IMR-90 (cell line): Measurements from ENCODE around the gene SWAP70. TPM values are rescaled to one million over a fixed set of nuclear protein-coding genes. Genes with fewer than 3 reads are reported as not detected.
A peak's percentile ranks its signal among the peaks of the same experiment; 100 is the strongest.

Experiments
- ATAC-seq: fragments of 200-7000 bp; cut with Tn5 transposase; 2 replicates; pipeline ENCODE4 v1.9.1; 2020; ENCODE audit warnings: low read depth, mild to moderate bottlenecking, moderate library complexity
- BruUV-seq: library from RNA; stranded (reverse); fragments of 400-500 nt; replicated peaks from 2 replicates; lab custom pipeline; 2021; lab: Mats Ljungman, UMichigan
- CTCF ChIA-PET: fragments of 300-600 bp; formaldehyde crosslinking; extraction: SDS; loops from one replicate; lab custom pipeline; 2021; ENCODE audit warnings: antibody characterized with exemption; lab: Yijun Ruan, JAX
- POLR2A ChIA-PET: fragments of 300-600 bp; sonication (Branson Sonifier 250); formaldehyde crosslinking; loops from one replicate; lab custom pipeline; 2022; ENCODE audit warnings: antibody characterized with exemption; ENCODE audit not compliant: unreplicated experiment; lab: Charles Lee
- DNase-seq: peaks from one replicate; pipeline ENCODE4 v3.0.0; 2013
- H2AFZ ChIP-seq: replicated peaks from 2 replicates; pipeline ENCODE3; 2013; ENCODE audit warnings: low read length, mild to moderate bottlenecking; ENCODE audit not compliant: poor library complexity
- H2AK5ac ChIP-seq: 2 replicates; pipeline ENCODE4 v1.6.1; 2013; ENCODE audit warnings: low read depth, low read length, inconsistent platforms
- H2AK9ac ChIP-seq: replicated peaks from 2 replicates; pipeline ENCODE3; 2013; ENCODE audit warnings: mild to moderate bottlenecking, low read depth, low read length, moderate library complexity; ENCODE audit not compliant: poor library complexity
- H2BK120ac ChIP-seq: 2 replicates; pipeline ENCODE4 v1.6.1; 2013; ENCODE audit warnings: low read depth, low read length, inconsistent platforms
- H2BK15ac ChIP-seq: 3 replicates; pipeline ENCODE4 v1.6.1; 2013; ENCODE audit warnings: low read depth, low read length, inconsistent platforms
- H2BK20ac ChIP-seq: 2 replicates; pipeline ENCODE4 v1.6.1; 2013; ENCODE audit warnings: low read depth, mild to moderate bottlenecking, inconsistent platforms, low read length, moderate library complexity
- H2BK5ac ChIP-seq: 2 replicates; pipeline ENCODE4 v1.6.1; 2013; ENCODE audit warnings: mild to moderate bottlenecking, low read depth, low read length, inconsistent platforms; ENCODE audit not compliant: poor library complexity, severe bottlenecking
- H3K14ac ChIP-seq: replicated peaks from 2 replicates; pipeline ENCODE4 v1.6.1; 2013; ENCODE audit warnings: low read depth, low read length, inconsistent platforms
- H3K18ac ChIP-seq: 2 replicates; pipeline ENCODE4 v1.6.1; 2013; ENCODE audit warnings: low read depth, low read length, control low read depth
- H3K23ac ChIP-seq: 2 replicates; pipeline ENCODE4 v1.6.1; 2013; ENCODE audit warnings: low read depth, low read length, inconsistent platforms
- H3K27ac ChIP-seq: 2 replicates; pipeline ENCODE4 v1.5.1; 2013; ENCODE audit warnings: mild to moderate bottlenecking, control low read depth, low read length; ENCODE audit not compliant: insufficient read depth
- H3K27me3 ChIP-seq: 2 replicates; pipeline ENCODE4 v1.6.1; 2013; ENCODE audit warnings: low read length; ENCODE audit not compliant: control insufficient read depth, insufficient read depth
- H3K36me3 ChIP-seq: 2 replicates; pipeline ENCODE4 v1.6.1; 2013; ENCODE audit warnings: low read length, mixed read lengths; ENCODE audit not compliant: control insufficient read depth, insufficient read depth
- H3K4ac ChIP-seq: 2 replicates; pipeline ENCODE4 v1.6.1; 2013; ENCODE audit warnings: low read depth, low read length, inconsistent platforms
- H3K4me1 ChIP-seq: 2 replicates; pipeline ENCODE4 v1.6.1; 2013; ENCODE audit warnings: low read length, mixed read lengths; ENCODE audit not compliant: control insufficient read depth, insufficient read depth
- H3K4me2 ChIP-seq: 2 replicates; pipeline ENCODE4 v1.6.1; 2013; ENCODE audit warnings: low read depth, mild to moderate bottlenecking, control low read depth, low read length, moderate library complexity
- H3K4me3 ChIP-seq: 2 replicates; pipeline ENCODE4 v1.5.1; 2013; ENCODE audit warnings: low read depth, mild to moderate bottlenecking, control low read depth, low read length, moderate library complexity; ENCODE audit not compliant: insufficient read depth
- H3K56ac ChIP-seq: 2 replicates; pipeline ENCODE4 v1.6.1; 2013; ENCODE audit warnings: low read length, inconsistent platforms; ENCODE audit not compliant: insufficient read depth; ENCODE audit errors: extremely low read depth
- H3K79me1 ChIP-seq, 2 experiments: 2 replicates each; pipeline ENCODE4 v1.6.1; 2013; ENCODE audit warnings: low read length in 2 of 2, inconsistent platforms in 1 of 2, low read depth in 1 of 2
- H3K9ac ChIP-seq: 2 replicates; pipeline ENCODE4 v1.6.1; 2013; ENCODE audit warnings: low read depth, low read length, control low read depth
- H3K9me1 ChIP-seq: 2 replicates; pipeline ENCODE4 v1.6.1; 2013; ENCODE audit warnings: low read length, inconsistent platforms; ENCODE audit not compliant: insufficient read depth
- H3K9me3 ChIP-seq: 2 replicates; pipeline ENCODE4 v1.6.1; 2013; ENCODE audit warnings: low read length; ENCODE audit not compliant: control insufficient read depth, insufficient read depth
- H4K20me1 ChIP-seq: 2 replicates; pipeline ENCODE4 v1.6.1; 2013; ENCODE audit warnings: low read length, inconsistent platforms; ENCODE audit not compliant: insufficient read depth
- H4K5ac ChIP-seq: 2 replicates; pipeline ENCODE4 v1.6.1; 2013; ENCODE audit warnings: mild to moderate bottlenecking, low read depth, low read length, control low read depth
- H4K8ac ChIP-seq, 2 experiments: 2 replicates each; pipeline ENCODE4 v1.6.1; 2013; ENCODE audit warnings: low read depth in 2 of 2, low read length in 2 of 2, control low read depth in 1 of 2, inconsistent platforms in 1 of 2
- H4K91ac ChIP-seq: 2 replicates; pipeline ENCODE4 v1.6.1; 2013; ENCODE audit warnings: low read depth, low read length, inconsistent platforms; ENCODE audit not compliant: insufficient read depth
- BHLHE40 ChIP-seq: fragments of 150-350 bp; IDR thresholded peaks from 2 replicates; pipeline ENCODE4 v1.6.1; 2016; ENCODE audit warnings: mild to moderate bottlenecking, low read depth, low read length
- CHD1 ChIP-seq: IDR thresholded peaks from 2 replicates; pipeline ENCODE4 v1.6.1; 2012; ENCODE audit warnings: low read depth, low read length, improper control_type of control experiment
- CTCF ChIP-seq: conservative IDR thresholded peaks from 2 replicates; pipeline ENCODE4 v1.5.1; 2012; ENCODE audit warnings: mild to moderate bottlenecking, low read depth, low read length, improper control_type of control experiment
- ELK1 ChIP-seq: fragments of 150-350 bp; IDR thresholded peaks from 2 replicates; pipeline ENCODE4 v1.6.1; 2016; ENCODE audit warnings: low read depth, mild to moderate bottlenecking, low read length, moderate library complexity, borderline replicate concordance
- FOS ChIP-seq: fragments of 150-350 bp; IDR thresholded peaks from 2 replicates; pipeline ENCODE4 v1.6.1; 2016; ENCODE audit warnings: low read depth, low read length
- MAFK ChIP-seq: IDR thresholded peaks from 2 replicates; pipeline ENCODE4 v1.6.1; 2012; ENCODE audit warnings: low read depth, low read length, improper control_type of control experiment
- MAZ ChIP-seq: IDR thresholded peaks from 2 replicates; pipeline ENCODE4 v1.6.1; 2012; ENCODE audit warnings: low read depth, mild to moderate bottlenecking, low read length, improper control_type of control experiment, moderate library complexity, borderline replicate concordance
- MXI1 ChIP-seq: IDR thresholded peaks from 2 replicates; pipeline ENCODE4 v1.6.1; 2012; ENCODE audit warnings: low read depth, mild to moderate bottlenecking, low read length, moderate library complexity, borderline replicate concordance
- NFE2L2 ChIP-seq: fragments of 150-350 bp; IDR thresholded peaks from 2 replicates; pipeline ENCODE4 v1.6.1; 2016; ENCODE audit warnings: low read depth, mild to moderate bottlenecking, low read length
- POLR2A ChIP-seq: IDR thresholded peaks from 2 replicates; pipeline ENCODE4 v1.6.1; 2012; ENCODE audit warnings: mild to moderate bottlenecking, low read depth, low read length
- RAD21 ChIP-seq: IDR thresholded peaks from 2 replicates; pipeline ENCODE4 v1.6.1; 2012; ENCODE audit warnings: low read length, improper control_type of control experiment
- RCOR1 ChIP-seq: IDR thresholded peaks from 2 replicates; pipeline ENCODE4 v1.6.1; 2012; ENCODE audit warnings: mild to moderate bottlenecking, low read length, improper control_type of control experiment; ENCODE audit not compliant: insufficient replicate concordance
- SMC3 ChIP-seq: fragments of 150-350 bp; IDR thresholded peaks from 2 replicates; pipeline ENCODE4 v1.6.1; 2016; ENCODE audit warnings: low read depth, mild to moderate bottlenecking, antibody characterized with exemption, low read length, moderate library complexity
- WGBS, 2 experiments: methylation state at CpG; one replicate each; pipeline versions ENCODE4 v1.1.5 to v1.1.7; 2013; ENCODE audit warnings: missing lambda C conversion rate in 2 of 2; ENCODE audit not compliant: insufficient read length in 1 of 2; ENCODE audit errors: extremely low coverage in 2 of 2; 5-methylcytosine and 5-hydroxymethylcytosine counted together
- dilution Hi-C: fragments of 300-500 bp; cut with HindIII; formaldehyde crosslinking; loops from one replicate; pipeline ENCODE4 v1.14.3; 2018; ENCODE audit warnings: low sequenced_read_pairs; ENCODE audit not compliant: unreplicated experiment
- in situ Hi-C: fragments of 300-500 bp; cut with MboI; formaldehyde crosslinking; loops from 3 replicates; pipeline ENCODE4 v1.14.3; 2019; ENCODE audit warnings: low sequenced_read_pairs, inconsistent platforms, mixed read lengths
- intact Hi-C: fragments of 100-400 bp; cut with micrococcal nuclease; formaldehyde crosslinking; loops from 2 replicates; pipeline ENCODE4 v1.10.0; 2022
- polyA plus RNA-seq, 3 experiments: library from polyadenylated mRNA; depleted of rRNA; stranded (reverse); fragments of >200 nt; gene quantifications; 2 replicates each; pipeline ENCODE4 v1.2.3, GENCODE V29; 2012; ENCODE audit warnings: low replicate concordance in 1 of 3
- total RNA-seq: library from RNA; depleted of rRNA; stranded (reverse); fragments of >200 nt; gene quantifications from 2 replicates; pipeline ENCODE4 v1.2.3, GENCODE V29; 2012

The SWAP70 gene
- total and polyA plus RNA-seq, 2 of the 4 experiments (the other 2 are of a cell fraction), result 15.5 to 19.9 TPM

- H2BK20ac ChIP-seq, result no peak overlapping the region
- in situ Hi-C loops (loop anchor here (25.0 kb wide), 1 partner anchor 212 kb away; no protein-coding TSS in a partner anchor), intact Hi-C loops (loop anchor here (10.0 kb wide), 2 partner anchors 374 to 454 kb away; no protein-coding TSS in a partner anchor), dilution Hi-C loops (no loop called here)
- H3K23ac ChIP-seq, result no peak overlapping the region
- 0 out of 4 replicates have a peak overlapping the region, but pooled peaks of 1 of the 2 experiments have one; percentile 0 for H4K8ac ChIP-seq
- H3K79me1 ChIP-seq, result peaks cover 15 to 53% of the 10 kb centered on the region in 2 experiments; a peak in 3 of 4 replicates
- H3K14ac ChIP-seq, result no peak overlapping the region
- H2AK5ac ChIP-seq, result peak overlapping the region; percentile 35; the same call in 1 of the 2 replicates
- DNase-seq (no peak), ATAC-seq (no peak)
- H2BK120ac ChIP-seq, result peak overlapping the region; percentile 30; the same call in 1 of the 2 replicates
- no peak overlapping the region for H3K4me3 ChIP-seq
- H3K4me2 ChIP-seq, result no peak overlapping the region
- no TSS peak for BruUV-seq
- H4K5ac ChIP-seq, result 0 out of 2 replicates have a peak overlapping the region, but pooled peaks have one; percentile 4
- no peak overlapping the region for H3K4ac ChIP-seq
- WGBS, 2 experiments, result no CpG with 5 or more reads among the region's 4 CpGs
- ChIA-PET POLR2A (no interaction called here), CTCF (interaction anchor here (1.1 to 1.2 kb wide), 2 partner anchors 15 to 18 kb away, joined by 3 read pairs; no protein-coding TSS in a partner anchor)
- no peak overlapping the region for H3K27ac ChIP-seq
- H2AK9ac ChIP-seq, result peak overlapping the region; percentile 23
- H3K27me3 ChIP-seq, result no peaks in the 10 kb centered on the region
- TF ChIP-seq ELK1 (no peak), MXI1 (no peak), SMC3 (no peak), RAD21 (no peak), POLR2A (no peak), CTCF (no peak), MAZ (no peak), RCOR1 (no peak), FOS (no peak), MAFK (no peak), BHLHE40 (no peak), NFE2L2 (no peak), CHD1 (no peak)
- no peaks in the 10 kb centered on the region for H4K20me1 ChIP-seq
- H4K91ac ChIP-seq, result 0 out of 2 replicates have a peak overlapping the region, but pooled peaks have one; percentile 9
- H3K56ac ChIP-seq, result no peak overlapping the region; the same call in 1 of the 2 replicates
- H3K9ac ChIP-seq, result no peak overlapping the region
- H2AFZ ChIP-seq, result no peak overlapping the region
- peaks cover 13% of the 10 kb centered on the region for H3K36me3 ChIP-seq
- no peaks in the 10 kb centered on the region for H3K9me3 ChIP-seq
- H3K4me1 ChIP-seq, result peaks cover 19% of the 10 kb centered on the region
- H2BK5ac ChIP-seq, result peak overlapping the region; percentile 47
- peaks cover 18% of the 10 kb centered on the region for H3K9me1 ChIP-seq
- H2BK15ac ChIP-seq, result peak overlapping the region; percentile 35; the same call in 1 of the 3 replicates
- H3K18ac ChIP-seq, result no peak overlapping the region
Measured at GRCh38 chr11:9750551-9750950, 86.7 kb downstream of the SWAP70 start.
